ENCODE data around the gene NPFFR2.

DNA sequence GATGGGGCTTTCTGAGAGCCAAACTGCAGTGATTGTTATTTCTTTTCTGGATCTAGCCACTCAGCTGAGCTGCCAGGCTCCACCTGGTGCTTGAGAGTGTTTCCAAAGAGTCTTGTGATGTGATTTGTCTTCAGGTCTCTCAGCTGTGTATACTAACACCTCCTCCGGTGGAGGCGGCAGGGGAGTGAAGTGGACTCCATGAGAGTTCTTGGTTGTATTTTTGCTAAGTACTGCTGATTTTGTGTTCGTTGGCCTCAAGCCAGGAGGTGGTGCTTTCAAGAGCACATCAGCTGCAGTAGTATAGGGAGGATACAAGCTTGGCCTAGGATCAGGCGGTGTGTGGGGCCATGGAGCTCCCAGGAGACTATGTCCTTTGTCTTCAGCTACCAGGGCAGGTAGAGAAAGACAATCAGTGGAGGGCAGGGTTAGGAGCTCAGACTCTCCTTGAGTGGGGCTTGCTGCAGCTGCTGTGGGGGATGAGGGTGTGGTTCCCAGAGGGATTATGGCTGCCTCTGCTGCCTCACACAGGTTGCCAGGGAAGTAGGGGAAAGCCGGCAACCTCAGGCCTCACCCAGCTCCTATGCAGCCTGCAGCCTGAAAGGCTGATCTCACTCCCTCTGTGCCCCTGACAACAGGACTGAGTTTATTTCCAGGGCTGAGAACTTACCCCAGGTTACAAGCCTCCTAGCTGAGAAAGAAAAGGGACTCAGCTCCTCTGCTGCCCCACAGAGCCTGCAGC, 62.4 kb downstream of the NPFFR2 start:
- TF ChIP-seq, protein P1, sequence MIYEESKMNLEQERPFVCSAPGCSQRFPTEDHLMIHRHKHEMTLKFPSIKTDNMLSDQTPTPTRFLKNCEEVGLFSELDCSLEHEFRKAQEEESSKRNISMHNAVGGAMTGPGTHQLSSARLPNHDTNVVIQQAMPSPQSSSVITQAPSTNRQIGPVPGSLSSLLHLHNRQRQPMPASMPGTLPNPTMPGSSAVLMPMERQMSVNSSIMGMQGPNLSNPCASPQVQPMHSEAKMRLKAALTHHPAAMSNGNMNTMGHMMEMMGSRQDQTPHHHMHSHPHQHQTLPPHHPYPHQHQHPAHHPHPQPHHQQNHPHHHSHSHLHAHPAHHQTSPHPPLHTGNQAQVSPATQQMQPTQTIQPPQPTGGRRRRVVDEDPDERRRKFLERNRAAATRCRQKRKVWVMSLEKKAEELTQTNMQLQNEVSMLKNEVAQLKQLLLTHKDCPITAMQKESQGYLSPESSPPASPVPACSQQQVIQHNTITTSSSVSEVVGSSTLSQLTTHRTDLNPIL (CRISPR knock-in tag; IDR thresholded peaks at IDR 0.05), result no peak
- TF ChIP-seq SMARCA5 (IDR thresholded peaks at IDR 0.05), result no peak
- no peak for TF ChIP-seq ZNF184 (CRISPR knock-in tag; IDR thresholded peaks at IDR 0.05)
- TF ChIP-seq, protein P2, sequence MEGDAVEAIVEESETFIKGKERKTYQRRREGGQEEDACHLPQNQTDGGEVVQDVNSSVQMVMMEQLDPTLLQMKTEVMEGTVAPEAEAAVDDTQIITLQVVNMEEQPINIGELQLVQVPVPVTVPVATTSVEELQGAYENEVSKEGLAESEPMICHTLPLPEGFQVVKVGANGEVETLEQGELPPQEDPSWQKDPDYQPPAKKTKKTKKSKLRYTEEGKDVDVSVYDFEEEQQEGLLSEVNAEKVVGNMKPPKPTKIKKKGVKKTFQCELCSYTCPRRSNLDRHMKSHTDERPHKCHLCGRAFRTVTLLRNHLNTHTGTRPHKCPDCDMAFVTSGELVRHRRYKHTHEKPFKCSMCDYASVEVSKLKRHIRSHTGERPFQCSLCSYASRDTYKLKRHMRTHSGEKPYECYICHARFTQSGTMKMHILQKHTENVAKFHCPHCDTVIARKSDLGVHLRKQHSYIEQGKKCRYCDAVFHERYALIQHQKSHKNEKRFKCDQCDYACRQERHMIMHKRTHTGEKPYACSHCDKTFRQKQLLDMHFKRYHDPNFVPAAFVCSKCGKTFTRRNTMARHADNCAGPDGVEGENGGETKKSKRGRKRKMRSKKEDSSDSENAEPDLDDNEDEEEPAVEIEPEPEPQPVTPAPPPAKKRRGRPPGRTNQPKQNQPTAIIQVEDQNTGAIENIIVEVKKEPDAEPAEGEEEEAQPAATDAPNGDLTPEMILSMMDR (IDR thresholded peaks at IDR 0.05 in 2 of 3, conservative IDR thresholded peaks at IDR 0.05 in 1 of 3; ENCODE audit: insufficient read depth in 2 of 3, low read depth in 1 of 3, low read length in 3 of 3), result no peak
- no peak for TF ChIP-seq ZFX (CRISPR knock-in tag; IDR thresholded peaks at IDR 0.05)
- TF ChIP-seq ESRRA (IDR thresholded peaks at IDR 0.05; ENCODE audit: borderline replicate concordance, low read depth), result no peak
- no peak for TF ChIP-seq EP300 (IDR thresholded peaks at IDR 0.05; ENCODE audit: low read length)
- TF ChIP-seq ZNF175 (CRISPR knock-in tag; IDR thresholded peaks at IDR 0.05; ENCODE audit: low read depth), result no peak
- no peak for TF ChIP-seq TEAD2 (tag; IDR thresholded peaks at IDR 0.05)
- TF ChIP-seq SLC30A9 (CRISPR knock-in tag; IDR thresholded peaks at IDR 0.05), result no peak
- no peak for TF ChIP-seq POLR2AphosphoS5 (IDR thresholded peaks at IDR 0.05; ENCODE audit: control insufficient read depth, insufficient read depth, low read depth, low read length)
